ENCODE measurements around the gene TXK.

TXK gene

DNA sequence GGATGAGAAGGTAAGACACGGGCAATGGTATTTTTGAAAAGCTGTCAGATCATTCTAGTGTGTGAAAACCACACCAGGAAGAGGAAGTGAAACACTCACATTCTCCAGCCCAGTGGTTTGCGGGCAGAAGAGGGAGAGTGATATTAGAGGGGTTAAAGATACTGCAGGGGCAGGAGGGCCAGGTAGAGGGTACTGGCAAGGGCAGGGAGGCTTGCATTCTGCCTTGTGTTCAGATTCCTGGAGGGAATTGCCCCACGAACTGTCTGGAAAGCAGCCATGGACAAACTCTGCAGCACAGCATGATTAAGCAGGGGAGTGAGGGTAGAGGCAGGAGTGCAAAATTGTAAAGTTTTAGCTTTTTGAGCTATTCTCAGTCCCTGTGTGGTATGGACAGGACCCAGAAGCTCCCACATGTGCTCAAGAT is 86.6 kb downstream of the TXK start:
- peaks cover 39% of the 10 kb centered on the region for H3K27me3 ChIP-seq (replicated peaks; ENCODE audit: control insufficient read depth, insufficient read depth, low read length)
- H3K4me1 ChIP-seq (ENCODE audit: control insufficient read depth, insufficient read depth, low read length), result peaks cover 6% of the 10 kb centered on the region
- DNase-seq (ENCODE audit: low read depth), result no peak
- H3K9me3 ChIP-seq (ENCODE audit: control insufficient read depth, low read length), result no peaks in the 10 kb centered on the region
- H3K9ac ChIP-seq (ENCODE audit: low read length), result no peak overlapping the region
- no peaks in the 10 kb centered on the region for H3K36me3 ChIP-seq (ENCODE audit: control insufficient read depth, insufficient read depth, low read length, severe bottlenecking)
- H3K4me3 ChIP-seq (ENCODE audit: low read length), result no peak overlapping the region

DNA sequence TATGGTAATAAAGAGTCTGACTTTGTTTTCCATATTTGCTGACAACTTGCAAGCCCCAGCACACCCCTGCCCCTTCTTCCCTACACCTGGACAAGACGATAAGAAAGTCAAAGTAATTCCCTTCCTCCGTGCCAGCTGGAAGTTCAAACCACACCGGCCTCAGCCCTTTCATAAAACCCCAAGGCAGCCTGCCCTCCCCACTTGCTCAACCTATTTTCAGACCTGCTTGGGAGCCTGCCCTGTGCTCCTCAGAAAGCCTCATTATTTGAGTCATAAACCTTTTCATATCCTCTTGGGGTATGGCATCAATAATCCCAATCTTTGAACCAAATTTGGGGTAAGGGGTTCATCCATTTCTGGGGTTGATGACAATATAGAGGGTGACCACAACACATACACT is 88.0 kb downstream of the TXK start:
- Histone ChIP-seq H3K27me3 (replicated peaks; ENCODE audit: control insufficient read depth, insufficient read depth, low read length) (peaks cover 35% of the 10 kb centered on the region), H3K4me1 (ENCODE audit: control insufficient read depth, insufficient read depth, low read length) (peaks cover 6% of the 10 kb centered on the region), H3K36me3 (ENCODE audit: control insufficient read depth, insufficient read depth, low read length, severe bottlenecking) (no peaks in the 10 kb centered on the region), H3K9me3 (ENCODE audit: control insufficient read depth, low read length) (no peaks in the 10 kb centered on the region), H3K4me3 (ENCODE audit: low read length) (no peak overlapping the region), H3K9ac (ENCODE audit: low read length) (no peak overlapping the region)
- no peak for DNase-seq (ENCODE audit: low read depth)

DNA sequence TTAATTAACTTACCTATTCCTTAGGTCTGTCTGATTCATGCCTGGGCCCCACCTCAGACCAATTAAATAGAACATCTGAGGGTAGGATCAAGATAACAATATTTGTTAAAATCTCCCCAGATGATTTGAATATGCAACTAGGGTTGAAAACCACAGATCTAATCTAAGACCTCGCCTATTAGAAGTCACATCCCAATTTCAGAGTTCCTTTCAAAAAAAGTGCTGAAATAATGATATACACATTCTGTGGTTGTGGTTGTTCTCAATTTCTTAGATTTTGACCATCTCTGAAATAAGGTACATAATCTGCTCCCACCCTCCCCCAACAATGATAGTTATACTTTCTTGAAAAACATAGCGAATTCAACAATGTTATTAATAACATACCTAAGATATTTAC is 89.8 kb downstream of the TXK start:
- no peak for DNase-seq (ENCODE audit: low read depth)
- Histone ChIP-seq H3K36me3 (ENCODE audit: control insufficient read depth, insufficient read depth, low read length, severe bottlenecking) (no peaks in the 10 kb centered on the region), H3K4me1 (ENCODE audit: control insufficient read depth, insufficient read depth, low read length) (peaks cover 6% of the 10 kb centered on the region), H3K9ac (ENCODE audit: low read length) (no peak overlapping the region), H3K4me3 (ENCODE audit: low read length) (no peak overlapping the region), H3K27me3 (replicated peaks; ENCODE audit: control insufficient read depth, insufficient read depth, low read length) (peaks cover 26% of the 10 kb centered on the region), H3K9me3 (ENCODE audit: control insufficient read depth, low read length) (no peaks in the 10 kb centered on the region)

DNA sequence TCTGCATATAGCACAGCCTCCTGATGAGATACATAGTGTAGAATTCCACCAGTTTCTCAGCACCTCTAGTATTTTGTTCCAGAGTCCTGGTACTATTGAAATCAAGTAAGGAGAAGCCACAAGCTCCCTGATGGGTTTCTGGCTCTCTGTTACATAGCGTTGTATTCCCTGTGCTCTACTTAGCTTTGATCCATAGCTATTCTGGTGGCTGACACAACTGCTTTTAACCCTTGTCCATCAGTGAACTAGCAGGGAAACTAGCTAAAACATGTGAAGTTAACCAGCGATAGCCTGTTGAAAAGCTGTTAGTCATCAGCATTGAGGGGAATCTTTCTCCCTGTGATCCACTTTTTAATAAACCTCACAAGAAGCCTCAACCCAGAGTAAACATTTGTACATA is 90.5 kb downstream of the TXK start:
- Histone ChIP-seq H3K9ac (ENCODE audit: low read length) (no peak overlapping the region), H3K9me3 (ENCODE audit: control insufficient read depth, low read length) (no peaks in the 10 kb centered on the region), H3K4me1 (ENCODE audit: control insufficient read depth, insufficient read depth, low read length) (peaks cover 6% of the 10 kb centered on the region), H3K36me3 (ENCODE audit: control insufficient read depth, insufficient read depth, low read length, severe bottlenecking) (no peaks in the 10 kb centered on the region), H3K27me3 (replicated peaks; ENCODE audit: control insufficient read depth, insufficient read depth, low read length) (peaks cover 23% of the 10 kb centered on the region), H3K4me3 (ENCODE audit: low read length) (no peak overlapping the region)
- DNase-seq (ENCODE audit: low read depth), result no peak

- Histone ChIP-seq H3K9me3 (ENCODE audit: control insufficient read depth, low read length) (no peaks in the 10 kb centered on the region), H3K9ac (ENCODE audit: low read length) (no peak overlapping the region), H3K4me1 (ENCODE audit: control insufficient read depth, insufficient read depth, low read length) (peaks cover 6% of the 10 kb centered on the region), H3K4me3 (ENCODE audit: low read length) (no peak overlapping the region), H3K36me3 (ENCODE audit: control insufficient read depth, insufficient read depth, low read length, severe bottlenecking) (no peaks in the 10 kb centered on the region), H3K27me3 (replicated peaks; ENCODE audit: control insufficient read depth, insufficient read depth, low read length) (peaks cover 23% of the 10 kb centered on the region)
- DNase-seq (ENCODE audit: low read depth), result no peak
These were observed 91.0 kb downstream of the TXK start for GRCh38 chr4:48042979-48043461.

GRCh38 chr4:48041535-48042137 is 92.4 kb downstream of the TXK start:
- H3K36me3 ChIP-seq (ENCODE audit: control insufficient read depth, insufficient read depth, low read length, severe bottlenecking), result no peaks in the 10 kb centered on the region

DNA sequence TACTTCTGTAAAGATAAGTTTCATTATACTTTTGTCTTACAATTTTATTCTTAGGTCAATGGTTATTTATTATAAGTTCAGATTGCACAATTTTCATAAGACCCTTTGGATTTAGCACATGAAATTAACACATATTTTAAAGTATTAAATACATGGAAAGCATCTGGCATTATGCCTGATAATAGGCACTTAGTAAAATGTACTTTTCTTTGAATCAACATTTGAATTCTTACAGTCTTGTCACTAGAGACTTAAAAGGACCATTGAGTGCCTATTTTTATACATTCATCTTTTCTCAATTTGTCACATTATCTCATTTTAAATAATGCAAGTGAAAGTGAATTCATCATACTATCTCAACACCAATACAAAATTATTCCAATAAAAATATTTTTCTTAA is 94.5 kb downstream of the TXK start:
- Histone ChIP-seq H3K4me3 (ENCODE audit: low read length) (no peak overlapping the region), H3K9ac (ENCODE audit: low read length) (no peak overlapping the region)

More at GRCh38 chr4:48041535-48042137, 92.4 kb downstream of the TXK start:
- Histone ChIP-seq H3K9ac (ENCODE audit: low read length) (no peak overlapping the region), H3K4me3 (ENCODE audit: low read length) (no peak overlapping the region), H3K27me3 (replicated peaks; ENCODE audit: control insufficient read depth, insufficient read depth, low read length) (peaks cover 19% of the 10 kb centered on the region), H3K9me3 (ENCODE audit: control insufficient read depth, low read length) (no peaks in the 10 kb centered on the region), H3K4me1 (ENCODE audit: control insufficient read depth, insufficient read depth, low read length) (no peaks in the 10 kb centered on the region)
- no peak for DNase-seq (ENCODE audit: low read depth)

GRCh38 chr4:48038666-48039065 is 95.4 kb downstream of the TXK start:
- Histone ChIP-seq H3K4me3 (ENCODE audit: low read length) (no peak overlapping the region), H3K27me3 (replicated peaks; ENCODE audit: control insufficient read depth, insufficient read depth, low read length) (peaks cover 3% of the 10 kb centered on the region), H3K4me1 (ENCODE audit: control insufficient read depth, insufficient read depth, low read length) (no peaks in the 10 kb centered on the region), H3K9ac (ENCODE audit: low read length) (no peak overlapping the region), H3K36me3 (ENCODE audit: control insufficient read depth, insufficient read depth, low read length, severe bottlenecking) (no peaks in the 10 kb centered on the region), H3K9me3 (ENCODE audit: control insufficient read depth, low read length) (no peaks in the 10 kb centered on the region)
- no peak for DNase-seq (ENCODE audit: low read depth)

More for the DNA sequence above, 94.5 kb downstream of the TXK start:
- Histone ChIP-seq H3K9me3 (ENCODE audit: control insufficient read depth, low read length) (no peaks in the 10 kb centered on the region), H3K4me1 (ENCODE audit: control insufficient read depth, insufficient read depth, low read length) (no peaks in the 10 kb centered on the region), H3K27me3 (replicated peaks; ENCODE audit: control insufficient read depth, insufficient read depth, low read length) (peaks cover 4% of the 10 kb centered on the region), H3K36me3 (ENCODE audit: control insufficient read depth, insufficient read depth, low read length, severe bottlenecking) (no peaks in the 10 kb centered on the region)
- DNase-seq (ENCODE audit: low read depth), result no peak

- no peak for DNase-seq (ENCODE audit: low read depth)
- H3K4me1 ChIP-seq (ENCODE audit: control insufficient read depth, insufficient read depth, low read length), result peaks cover 11% of the 10 kb centered on the region
- no peak overlapping the region for H3K4me3 ChIP-seq (ENCODE audit: low read length)
- no peaks in the 10 kb centered on the region for H3K36me3 ChIP-seq (ENCODE audit: control insufficient read depth, insufficient read depth, low read length, severe bottlenecking)
- H3K27me3 ChIP-seq (replicated peaks; ENCODE audit: control insufficient read depth, insufficient read depth, low read length), result no peaks in the 10 kb centered on the region
- H3K9ac ChIP-seq (ENCODE audit: low read length), result no peak overlapping the region
- no peaks in the 10 kb centered on the region for H3K9me3 ChIP-seq (ENCODE audit: control insufficient read depth, low read length)
These were observed 97.0 kb downstream of the TXK start for GRCh38 chr4:48037117-48037462.

DNA sequence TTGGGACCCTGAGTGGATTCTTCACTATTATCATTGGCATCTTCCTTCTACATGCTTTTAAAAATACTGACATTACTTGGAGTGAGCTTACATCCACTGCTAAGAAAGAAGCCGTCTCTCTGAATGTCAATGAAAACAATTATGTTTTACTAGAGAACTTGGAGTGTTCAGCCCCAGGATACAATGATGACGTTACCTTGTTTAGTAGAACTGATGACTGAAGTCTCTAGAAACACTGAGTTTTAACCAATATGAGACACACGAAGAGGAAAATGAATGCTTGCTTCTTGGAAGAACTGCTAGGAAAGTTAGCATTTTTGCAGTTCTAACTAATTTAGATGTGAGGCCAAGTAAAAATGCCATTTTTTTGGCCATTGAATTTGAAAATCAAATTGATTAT is 98.1 kb downstream of the TXK start:
- H3K9ac ChIP-seq (ENCODE audit: low read length), result no peak overlapping the region
- no peaks in the 10 kb centered on the region for H3K27me3 ChIP-seq (replicated peaks; ENCODE audit: control insufficient read depth, insufficient read depth, low read length)
- H3K4me1 ChIP-seq (ENCODE audit: control insufficient read depth, insufficient read depth, low read length), result peaks cover 16% of the 10 kb centered on the region
- no peaks in the 10 kb centered on the region for H3K36me3 ChIP-seq (ENCODE audit: control insufficient read depth, insufficient read depth, low read length, severe bottlenecking)
- H3K4me3 ChIP-seq (ENCODE audit: low read length), result no peak overlapping the region
- no peak for DNase-seq (ENCODE audit: low read depth)
- no peaks in the 10 kb centered on the region for H3K9me3 ChIP-seq (ENCODE audit: control insufficient read depth, low read length)

- Histone ChIP-seq H3K9ac (ENCODE audit: low read length) (no peak overlapping the region), H3K4me3 (ENCODE audit: low read length) (no peak overlapping the region), H3K27me3 (replicated peaks; ENCODE audit: control insufficient read depth, insufficient read depth, low read length) (no peaks in the 10 kb centered on the region), H3K9me3 (ENCODE audit: control insufficient read depth, low read length) (no peaks in the 10 kb centered on the region), H3K36me3 (ENCODE audit: control insufficient read depth, insufficient read depth, low read length, severe bottlenecking) (no peaks in the 10 kb centered on the region), H3K4me1 (ENCODE audit: control insufficient read depth, insufficient read depth, low read length) (peaks cover 21% of the 10 kb centered on the region)
- DNase-seq (ENCODE audit: low read depth), result peak; percentile 44
These were observed 100.1 kb downstream of the TXK start for GRCh38 chr4:48033825-48034413.

GRCh38 chr4:48033412-48033811 is 100.6 kb downstream of the TXK start:
- H3K4me1 ChIP-seq (ENCODE audit: control insufficient read depth, insufficient read depth, low read length), result peaks cover 21% of the 10 kb centered on the region
- DNase-seq (ENCODE audit: low read depth), result no peak
- no peak overlapping the region for H3K9ac ChIP-seq (ENCODE audit: low read length)
- H3K36me3 ChIP-seq (ENCODE audit: control insufficient read depth, insufficient read depth, low read length, severe bottlenecking), result no peaks in the 10 kb centered on the region
- no peaks in the 10 kb centered on the region for H3K9me3 ChIP-seq (ENCODE audit: control insufficient read depth, low read length)
- H3K4me3 ChIP-seq (ENCODE audit: low read length), result no peak overlapping the region
- H3K27me3 ChIP-seq (replicated peaks; ENCODE audit: control insufficient read depth, insufficient read depth, low read length), result no peaks in the 10 kb centered on the region
